ENCODE measurements around the gene SLC25A48.

SLC25A48 gene

DNA sequence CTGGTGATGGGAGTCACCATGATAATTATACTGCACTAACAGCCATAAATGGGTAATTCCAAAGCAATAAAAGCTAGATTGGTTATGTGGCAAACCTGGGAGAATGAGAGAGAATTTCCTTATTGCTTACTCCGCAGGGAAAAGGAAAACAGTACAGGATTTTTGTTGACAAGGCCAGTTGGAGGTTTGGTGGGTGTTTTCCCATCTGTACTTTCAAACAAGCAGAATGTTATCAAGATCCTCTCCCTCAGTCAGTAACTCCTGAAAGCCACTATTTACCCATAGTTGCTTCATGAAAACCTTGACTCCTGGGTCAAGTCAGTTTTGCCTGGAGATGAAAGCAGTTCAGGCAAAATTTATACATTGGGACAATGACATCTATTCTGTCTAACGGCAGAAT, 34.8 kb downstream of the SLC25A48 start:
- TF ChIP-seq, protein P1, sequence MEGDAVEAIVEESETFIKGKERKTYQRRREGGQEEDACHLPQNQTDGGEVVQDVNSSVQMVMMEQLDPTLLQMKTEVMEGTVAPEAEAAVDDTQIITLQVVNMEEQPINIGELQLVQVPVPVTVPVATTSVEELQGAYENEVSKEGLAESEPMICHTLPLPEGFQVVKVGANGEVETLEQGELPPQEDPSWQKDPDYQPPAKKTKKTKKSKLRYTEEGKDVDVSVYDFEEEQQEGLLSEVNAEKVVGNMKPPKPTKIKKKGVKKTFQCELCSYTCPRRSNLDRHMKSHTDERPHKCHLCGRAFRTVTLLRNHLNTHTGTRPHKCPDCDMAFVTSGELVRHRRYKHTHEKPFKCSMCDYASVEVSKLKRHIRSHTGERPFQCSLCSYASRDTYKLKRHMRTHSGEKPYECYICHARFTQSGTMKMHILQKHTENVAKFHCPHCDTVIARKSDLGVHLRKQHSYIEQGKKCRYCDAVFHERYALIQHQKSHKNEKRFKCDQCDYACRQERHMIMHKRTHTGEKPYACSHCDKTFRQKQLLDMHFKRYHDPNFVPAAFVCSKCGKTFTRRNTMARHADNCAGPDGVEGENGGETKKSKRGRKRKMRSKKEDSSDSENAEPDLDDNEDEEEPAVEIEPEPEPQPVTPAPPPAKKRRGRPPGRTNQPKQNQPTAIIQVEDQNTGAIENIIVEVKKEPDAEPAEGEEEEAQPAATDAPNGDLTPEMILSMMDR (IDR thresholded peaks at IDR 0.05; ENCODE audit: extremely low read depth, missing control alignments): no peak
- no peak for DNase-seq (ENCODE audit: low spot score)

DNA sequence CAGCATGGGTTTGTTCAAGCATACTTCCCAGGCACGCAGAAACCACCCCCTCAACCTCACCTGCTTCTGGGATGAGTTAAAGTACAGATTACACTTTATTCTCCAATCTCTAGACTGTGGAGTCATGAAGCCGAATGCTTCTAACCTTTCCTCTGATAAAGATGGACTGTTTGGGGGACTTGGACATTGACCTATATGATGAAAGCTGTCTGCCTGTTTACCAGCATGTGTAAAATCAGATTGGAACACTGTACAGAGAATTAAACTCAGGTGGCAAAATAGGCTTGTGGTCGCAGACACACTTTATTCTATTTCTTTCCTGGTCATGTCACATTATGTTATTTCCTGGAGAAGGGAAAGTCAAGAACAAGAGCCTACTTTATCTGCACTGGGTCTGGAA, 35.5 kb downstream of the SLC25A48 start:
- TF ChIP-seq, protein P1 (IDR thresholded peaks at IDR 0.05; ENCODE audit: extremely low read depth, missing control alignments): no peak
- no peak for DNase-seq (ENCODE audit: low spot score)

DNA sequence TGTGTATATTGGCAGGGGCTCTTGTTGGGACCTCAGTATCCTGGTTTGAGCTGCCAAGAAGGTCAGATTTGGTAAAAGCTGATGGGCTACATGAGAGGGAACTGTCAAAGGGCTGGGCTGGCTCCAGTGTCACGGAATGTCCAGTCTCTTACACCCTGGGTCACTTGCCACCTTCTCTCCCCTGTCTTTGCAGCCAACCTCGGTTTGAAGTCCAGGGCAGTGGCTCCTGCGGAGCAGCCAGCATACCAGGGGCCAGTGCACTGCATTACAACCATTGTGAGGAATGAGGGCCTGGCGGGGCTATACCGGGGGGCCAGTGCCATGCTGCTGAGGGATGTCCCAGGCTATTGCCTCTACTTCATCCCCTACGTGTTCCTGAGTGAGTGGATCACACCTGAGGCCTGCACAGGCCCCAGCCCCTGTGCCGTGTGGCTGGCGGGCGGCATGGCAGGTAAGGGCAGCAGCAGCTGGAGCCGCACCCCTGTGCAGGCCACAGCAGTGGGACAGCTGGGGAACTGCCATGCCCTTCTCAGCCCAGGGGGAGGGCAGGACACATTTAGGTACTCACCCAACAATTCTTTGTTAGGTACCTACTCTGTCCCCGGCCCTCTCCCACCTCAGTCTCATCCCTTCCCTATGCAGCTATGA, 36.9 kb downstream of the SLC25A48 start:
- TF ChIP-seq, protein P1 (IDR thresholded peaks at IDR 0.05; ENCODE audit: extremely low read depth, missing control alignments): no peak
- no peak for DNase-seq (ENCODE audit: low spot score)

DNA sequence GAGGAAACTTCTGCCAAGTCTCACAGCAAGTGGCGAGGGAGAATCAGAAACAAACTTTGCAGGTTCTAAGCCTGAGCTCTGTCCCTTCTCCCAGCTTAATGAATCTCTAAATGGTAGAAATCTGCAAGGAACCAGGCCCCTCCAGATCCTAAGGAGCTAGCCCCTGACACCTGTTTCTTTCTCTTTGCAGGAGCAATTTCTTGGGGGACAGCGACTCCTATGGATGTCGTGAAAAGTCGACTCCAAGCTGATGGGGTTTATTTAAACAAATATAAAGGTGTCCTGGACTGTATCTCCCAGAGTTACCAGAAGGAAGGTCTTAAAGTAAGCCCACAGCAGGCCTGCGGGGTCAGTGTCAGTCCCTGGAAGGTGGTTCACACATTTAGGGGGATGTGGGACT, 39.4 kb downstream of the SLC25A48 start:
- TF ChIP-seq, protein P1 (IDR thresholded peaks at IDR 0.05; ENCODE audit: extremely low read depth, missing control alignments): no peak
- no peak for DNase-seq (ENCODE audit: low spot score)

DNA sequence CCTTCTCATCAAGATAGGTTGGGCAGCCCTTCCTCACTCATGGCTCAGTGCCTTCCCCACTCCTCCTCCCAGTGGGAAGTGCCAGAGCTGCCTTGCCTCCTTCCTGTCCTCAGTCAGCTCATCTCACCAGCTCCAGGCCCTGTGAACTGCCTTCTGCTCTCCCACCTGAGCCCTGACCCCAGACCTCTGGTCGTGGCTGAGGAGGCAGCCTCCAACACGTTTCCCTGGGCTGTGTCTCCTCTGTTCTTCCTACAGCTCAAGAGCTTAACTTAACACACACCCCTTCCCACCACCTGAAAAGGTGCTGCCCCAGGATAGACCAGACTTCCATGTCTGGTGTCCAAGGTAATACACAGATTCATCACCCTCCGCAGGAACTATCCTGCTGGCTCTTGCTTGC, 40.0 kb downstream of the SLC25A48 start:
- TF ChIP-seq, protein P1 (IDR thresholded peaks at IDR 0.05; ENCODE audit: extremely low read depth, missing control alignments): no peak
- DNase-seq (ENCODE audit: low spot score): no peak

DNA sequence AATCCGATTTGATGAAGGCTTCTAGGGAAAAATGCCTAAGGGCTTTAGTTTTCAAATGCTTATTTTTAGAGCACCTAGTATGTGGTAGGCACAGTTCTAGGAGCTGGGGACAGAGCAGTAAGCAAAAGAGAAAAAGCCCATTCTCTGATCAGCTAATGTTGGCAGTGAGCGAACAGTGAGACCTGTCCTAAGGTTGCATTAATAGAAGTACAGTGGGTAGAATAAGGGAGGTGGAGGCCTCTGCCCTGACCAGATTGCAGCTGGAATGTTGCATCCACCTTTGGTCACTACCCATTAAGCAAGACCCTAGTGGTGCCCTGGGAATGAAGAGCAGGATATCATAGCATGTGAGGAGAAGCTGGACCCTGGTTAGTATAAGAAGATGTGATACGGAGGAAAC, 41.1 kb downstream of the SLC25A48 start:
- no peak for DNase-seq (ENCODE audit: low spot score)
- TF ChIP-seq, protein P1 (IDR thresholded peaks at IDR 0.05; ENCODE audit: extremely low read depth, missing control alignments): no peak

DNA sequence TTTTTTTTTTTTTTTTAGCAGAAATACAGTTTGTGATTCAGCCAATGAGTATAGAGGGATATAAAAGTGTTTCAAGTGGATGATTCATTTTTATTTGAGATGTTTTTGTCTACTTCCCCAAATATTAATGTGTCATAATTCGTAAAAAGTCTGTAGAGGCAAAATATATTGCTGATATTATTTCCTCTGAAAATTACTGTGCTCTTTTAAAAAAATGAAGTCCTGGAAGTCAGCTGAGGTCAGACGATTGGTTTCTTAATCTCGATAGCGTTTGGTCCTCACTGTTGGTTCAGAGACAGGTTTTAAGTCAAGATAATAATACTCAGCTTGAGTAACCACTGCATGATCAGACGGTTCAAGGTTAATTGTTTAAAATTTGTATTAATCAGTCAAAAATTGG, 41.7 kb downstream of the SLC25A48 start:
- TF ChIP-seq, protein P1 (IDR thresholded peaks at IDR 0.05; ENCODE audit: extremely low read depth, missing control alignments): no peak
- no peak for DNase-seq (ENCODE audit: low spot score)
